Activated effector memory CD4-positive, alpha-beta T cell treated with Interleukin-2 at 50 U/mL for 16 hours (primary cell): ENCODE measurements around the gene ENOX1.
"Not testable (repeated sequence)": the region's sequence is repeated elsewhere in the genome, so short reads cannot be mapped to it uniquely, and the experiment has no call there.

Experiments used
- DNase-seq: peaks from one replicate; pipeline ENCODE4 v3.0.0-alpha.2; 2020

ENOX1 gene

DNA sequence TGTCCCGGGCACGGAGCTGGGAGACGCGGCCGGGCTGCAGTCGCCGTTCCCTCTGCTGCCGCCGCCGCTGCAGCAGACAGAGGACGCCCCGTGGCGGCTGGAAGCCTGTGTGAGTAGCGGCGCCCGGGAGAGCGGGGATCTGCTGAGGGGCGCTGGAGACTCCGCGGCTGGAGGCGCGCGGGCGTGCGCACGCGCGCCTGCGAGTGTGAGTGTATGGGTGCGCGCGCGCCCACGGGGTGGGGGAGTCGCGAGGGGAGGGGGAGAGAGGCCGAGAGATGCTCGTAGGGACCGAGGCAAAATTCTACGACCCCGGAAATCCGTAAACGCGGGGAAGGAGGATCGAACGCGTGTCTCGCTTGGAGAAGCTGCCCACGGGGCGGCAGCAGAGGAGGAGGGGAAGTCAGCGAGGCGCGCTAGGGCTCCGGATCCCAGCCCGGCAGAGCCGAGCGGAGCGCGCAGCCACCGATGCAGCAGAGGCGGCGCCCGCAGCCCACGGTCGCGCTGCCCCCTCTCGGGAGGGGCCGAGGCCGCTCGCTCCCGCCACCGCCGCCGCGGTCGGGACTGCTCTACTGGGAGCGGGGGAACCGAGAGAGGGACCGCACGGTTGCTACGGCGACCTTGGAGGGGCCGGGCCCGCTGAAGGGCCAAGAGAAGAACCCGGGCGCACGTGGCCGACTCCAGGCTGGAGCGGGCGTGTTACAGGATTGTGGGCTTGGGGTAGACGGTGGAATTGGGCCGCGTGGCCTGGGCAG lies at the start of gene ENOX1:
Gene ENOX1, minus strand, starts transcription at position 207 of the 752 bp plus-strand sequence.
- no peak for DNase-seq

DNA sequence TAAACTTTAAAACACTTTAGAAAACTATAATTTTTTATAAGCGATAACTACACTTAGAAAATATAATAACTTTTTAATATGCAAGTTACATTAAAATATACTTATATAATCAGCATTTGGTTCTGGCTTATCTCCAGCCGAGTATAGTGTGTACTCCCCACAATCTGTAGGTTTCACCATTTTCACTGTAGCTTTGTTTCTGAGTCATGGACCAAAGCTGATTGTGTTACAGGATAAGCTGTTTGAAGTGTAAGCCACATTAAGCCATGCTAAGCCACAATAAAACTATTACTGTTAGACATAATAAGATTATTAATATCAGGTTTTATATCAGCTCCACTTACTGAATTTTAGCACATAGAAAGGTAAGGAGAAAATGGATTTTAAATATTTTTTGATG lies 48.9 kb upstream of the ENOX1 start:
- DNase-seq = no peak

DNA sequence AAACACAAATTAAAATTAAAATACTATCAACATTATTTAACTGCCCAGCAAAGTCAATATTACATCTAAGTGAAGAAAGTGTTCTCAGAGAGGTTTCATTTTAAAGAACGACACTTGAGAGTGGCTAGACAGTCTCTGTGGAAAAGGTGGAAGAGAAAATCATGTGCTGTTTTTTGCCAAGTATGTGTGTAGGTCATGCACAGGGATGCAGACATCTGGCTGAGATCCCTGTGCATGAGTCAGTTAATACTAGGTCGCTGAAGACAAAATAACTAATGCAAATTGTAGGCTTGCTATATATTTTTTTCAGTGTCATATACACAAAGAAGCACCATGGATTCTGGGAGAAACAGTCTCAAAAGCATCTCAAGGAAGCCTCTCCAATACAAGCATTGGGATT lies 44.3 kb upstream of the ENOX1 start:
- DNase-seq = no peak

DNA sequence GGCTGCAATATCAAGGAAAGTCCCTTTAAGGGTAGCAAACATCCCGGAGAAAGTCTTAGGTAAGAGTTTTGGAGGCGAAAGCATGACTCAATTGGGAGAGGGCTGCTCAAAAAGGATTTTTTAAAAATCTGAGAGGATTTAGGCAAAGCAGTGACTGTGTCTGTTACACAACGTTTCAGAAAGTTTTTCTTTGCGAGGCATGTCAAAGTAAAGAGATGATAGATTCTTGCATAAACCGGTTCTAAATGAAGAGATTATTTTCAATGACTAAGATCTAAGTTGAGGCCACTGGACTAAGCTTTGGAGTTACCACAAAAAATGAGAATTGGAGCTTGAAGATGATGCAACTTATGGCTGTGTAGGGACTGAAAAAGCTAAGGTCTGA lies 43.7 kb upstream of the ENOX1 start:
- no peak for DNase-seq

DNA sequence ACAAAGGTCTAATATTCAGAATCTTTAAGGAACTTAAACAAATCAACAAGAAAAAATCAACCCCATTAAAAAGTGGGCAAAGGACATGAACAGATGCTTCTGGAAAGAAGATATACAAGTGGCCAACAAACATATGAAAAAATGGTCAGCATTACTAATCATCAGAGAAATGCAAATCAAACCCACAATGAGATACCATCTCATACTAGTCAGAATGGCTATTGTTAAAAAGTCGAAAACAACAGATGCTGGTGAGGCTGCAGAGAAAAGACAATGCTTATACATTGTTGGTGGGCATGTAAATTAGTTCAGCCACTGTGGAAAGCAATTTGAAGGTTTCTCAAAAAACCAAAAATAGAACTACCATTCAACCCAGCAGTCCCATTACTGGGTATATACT lies 37.9 kb upstream of the ENOX1 start:
- not testable (repeated sequence) for DNase-seq

DNA sequence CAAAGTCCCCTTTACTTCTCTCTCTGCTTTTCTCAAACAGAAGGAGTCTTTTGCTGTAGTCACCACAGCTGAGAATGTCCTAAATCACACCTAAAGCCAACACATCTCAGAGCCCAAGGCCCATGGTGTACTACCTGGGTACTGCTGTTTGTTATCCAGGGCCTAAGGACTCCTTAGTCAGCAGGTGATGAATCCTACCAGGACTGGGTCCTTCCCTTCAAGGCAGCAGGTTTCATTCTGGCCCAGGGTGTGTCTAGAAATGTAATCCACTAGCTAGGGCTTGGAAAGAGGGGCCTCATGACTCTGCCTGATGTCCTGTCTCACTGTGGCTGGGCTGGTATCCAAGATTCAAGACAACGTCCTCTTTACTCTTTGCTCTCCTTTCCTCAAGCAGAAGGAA lies 36.2 kb upstream of the ENOX1 start:
- DNase-seq = no peak

DNA sequence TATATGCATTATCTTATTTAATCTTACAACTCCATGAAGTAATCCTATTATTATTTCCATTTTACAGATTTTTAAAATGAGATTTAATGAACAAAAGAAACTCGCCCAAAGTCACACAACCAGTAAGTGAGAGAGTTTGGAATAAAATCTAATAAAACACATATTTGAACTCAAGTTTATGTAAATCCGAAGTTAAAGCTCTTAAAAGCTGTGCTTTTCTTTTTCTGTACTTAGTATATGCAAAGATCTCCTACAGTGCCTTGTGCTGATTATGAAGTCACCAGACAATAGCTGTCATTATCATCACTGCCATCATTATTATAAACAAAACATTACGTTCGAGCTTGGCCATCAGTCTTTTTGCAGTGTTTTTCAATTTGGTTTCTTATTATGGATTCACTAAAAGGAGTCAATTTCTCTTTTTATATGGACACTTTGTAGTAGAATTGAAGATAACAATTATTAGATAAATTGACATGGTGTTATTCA lies 29.7 kb upstream of the ENOX1 start:
- DNase-seq = no peak

DNA sequence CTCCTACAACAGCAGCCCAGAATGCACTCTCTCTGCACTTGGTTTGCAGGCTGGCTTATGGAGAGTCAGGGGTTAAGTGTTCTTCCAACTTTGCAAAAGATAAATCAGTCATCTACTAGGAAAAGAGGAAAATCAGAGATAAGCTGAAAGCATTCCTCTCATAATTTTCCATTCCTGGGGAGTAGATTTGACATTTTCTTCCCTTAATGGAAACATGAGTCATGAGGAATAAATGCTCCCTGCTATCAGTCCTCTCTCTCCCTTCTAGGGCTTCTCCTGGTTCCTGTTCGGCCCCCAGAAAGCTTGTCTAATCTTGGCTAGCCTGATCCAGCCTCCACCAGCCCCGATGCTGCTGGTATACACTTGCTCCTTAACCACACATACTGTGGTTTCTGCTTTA lies 28.4 kb upstream of the ENOX1 start:
- no peak for DNase-seq

DNA sequence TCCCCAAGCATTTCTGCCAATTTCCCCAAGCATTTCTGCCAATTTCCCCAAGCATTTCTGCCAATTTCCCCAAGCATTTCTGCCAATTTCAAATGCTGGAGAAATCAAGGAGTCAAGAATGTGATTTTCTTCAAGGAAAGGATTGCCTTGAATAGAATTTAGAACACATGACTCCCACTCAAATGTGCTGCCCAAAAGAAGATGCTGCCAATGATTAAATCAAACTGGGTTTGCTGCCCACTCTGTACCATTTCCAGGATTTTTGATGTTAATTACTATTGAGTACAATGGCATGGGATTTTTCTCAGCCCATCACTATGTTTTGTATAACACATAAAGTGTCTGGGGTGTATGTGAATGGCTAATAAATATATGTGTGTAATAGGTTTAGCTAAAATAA lies 21.9 kb upstream of the ENOX1 start:
- DNase-seq = no peak

DNA sequence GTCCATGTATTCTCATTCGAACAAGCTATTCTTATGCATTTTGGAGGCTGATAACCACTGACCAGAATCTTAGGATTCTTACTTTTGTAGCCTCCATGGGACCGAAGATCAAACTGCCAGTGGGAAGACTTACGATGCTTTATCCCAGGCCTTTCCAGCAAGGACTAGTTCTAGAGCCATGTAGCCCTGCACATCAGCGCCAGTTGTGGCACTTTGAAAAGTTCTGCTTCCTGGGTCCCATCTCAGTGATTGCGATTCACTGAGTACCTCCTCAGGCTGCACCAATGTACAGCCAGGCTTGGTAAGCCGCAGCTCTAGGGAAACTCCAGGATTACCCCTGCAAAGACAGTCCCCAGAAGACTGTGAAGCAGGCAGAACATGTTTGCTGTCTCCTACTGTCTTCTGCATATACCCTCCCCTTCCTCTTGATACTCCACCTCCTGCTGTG lies 18.9 kb upstream of the ENOX1 start:
- no peak for DNase-seq

DNA sequence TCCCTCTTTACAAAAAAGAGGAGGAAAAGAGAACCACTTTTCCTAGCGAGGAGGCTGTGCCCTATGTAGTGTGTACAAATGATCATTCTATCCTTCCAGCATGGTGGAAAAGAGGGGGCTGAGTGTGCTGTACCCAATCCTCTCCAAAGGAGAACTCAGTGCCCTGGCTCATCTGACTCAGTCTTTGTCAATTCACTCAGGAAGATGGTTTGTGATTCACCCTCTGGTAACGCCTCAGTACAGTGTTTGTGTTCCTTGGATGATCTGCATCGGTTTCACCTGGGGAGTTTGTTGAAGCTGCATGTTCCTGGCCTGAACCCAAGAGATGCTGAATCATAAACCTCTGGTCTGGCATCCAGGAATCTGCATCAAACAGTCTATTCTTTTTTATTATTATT lies 18.3 kb upstream of the ENOX1 start:
- no peak for DNase-seq

DNA sequence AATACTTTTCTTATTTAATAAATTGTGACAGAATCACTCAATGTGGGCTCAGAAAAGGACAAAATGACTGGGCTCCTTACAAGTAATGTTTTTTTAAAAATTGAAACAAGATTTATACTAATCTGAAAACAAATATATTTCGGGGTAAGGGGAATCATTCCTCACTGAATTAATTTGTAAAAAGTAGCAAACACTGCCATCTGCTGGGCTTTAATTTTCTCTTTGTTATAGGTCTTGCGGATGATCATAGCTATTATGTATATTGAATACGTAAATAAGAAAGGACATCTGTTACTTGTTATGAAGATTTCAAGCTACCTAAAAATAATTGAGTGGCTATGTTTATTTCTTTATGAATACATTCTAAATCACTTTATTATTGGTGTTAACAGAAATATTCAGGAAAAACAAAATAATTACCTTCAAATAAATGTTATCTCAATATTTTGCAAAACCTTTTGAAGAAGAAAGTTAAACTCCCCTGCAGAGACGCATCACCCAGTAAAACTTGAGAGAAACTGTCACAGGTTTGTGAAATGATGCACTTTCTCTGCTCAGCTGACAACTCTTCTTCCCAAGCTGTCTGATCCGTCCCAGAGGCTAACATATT lies 17.8 kb upstream of the ENOX1 start:
- DNase-seq = no peak

DNA sequence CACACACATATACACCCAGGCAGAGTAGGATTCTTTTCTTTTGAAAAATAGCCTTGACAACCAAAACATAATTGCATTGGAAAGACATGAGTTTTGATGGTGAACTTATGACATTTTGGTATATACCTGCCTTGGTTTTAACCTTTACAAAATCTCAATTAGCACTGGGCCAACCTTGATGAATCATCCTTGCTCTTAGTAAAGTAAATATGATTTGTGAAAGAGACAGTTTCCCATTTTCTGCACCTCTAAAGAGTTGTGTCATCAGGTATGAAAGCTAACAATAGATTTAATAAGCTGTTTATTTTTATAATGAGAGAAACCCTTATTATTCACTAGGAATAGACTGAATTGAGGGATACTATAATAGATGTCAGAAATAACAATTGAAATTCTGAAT lies 15.7 kb upstream of the ENOX1 start:
- no peak for DNase-seq

DNA sequence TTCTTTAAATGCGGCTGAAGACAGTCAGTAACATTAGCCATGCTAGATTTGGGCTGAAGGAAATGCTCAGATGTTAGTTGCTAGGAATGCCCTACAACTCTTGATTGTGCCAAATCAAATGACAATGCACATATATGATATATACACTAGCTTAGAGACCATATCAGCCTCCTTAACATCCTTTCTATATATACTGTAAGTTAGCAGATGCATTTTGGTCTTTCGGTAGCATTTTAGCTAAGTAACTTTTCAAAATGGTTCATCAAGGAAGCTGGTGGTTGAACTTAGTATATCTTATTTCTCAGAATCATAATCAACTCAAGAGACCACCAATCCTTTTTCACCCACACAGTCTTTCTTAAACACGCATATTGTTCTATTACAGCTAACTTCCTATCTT lies 14.1 kb upstream of the ENOX1 start:
- no peak for DNase-seq

DNA sequence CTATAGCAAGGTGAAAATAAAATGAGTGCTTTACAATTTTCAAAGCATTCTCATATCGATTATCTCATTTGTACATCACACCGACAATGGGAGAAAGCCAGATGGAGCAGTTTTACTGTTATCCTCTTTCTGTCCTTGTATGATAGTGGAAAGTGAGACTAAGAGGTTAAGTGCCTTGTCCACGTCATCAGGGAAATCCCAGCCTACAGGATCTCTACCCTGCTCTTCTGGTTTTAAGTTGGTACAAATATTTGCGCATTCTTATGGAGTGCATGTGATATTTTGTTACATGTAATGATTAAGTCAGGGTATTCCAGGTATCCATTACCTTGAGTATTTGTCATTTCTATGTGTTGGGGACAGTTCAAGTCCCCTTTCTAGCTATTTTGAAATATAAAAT lies 12.4 kb upstream of the ENOX1 start:
- no peak for DNase-seq

DNA sequence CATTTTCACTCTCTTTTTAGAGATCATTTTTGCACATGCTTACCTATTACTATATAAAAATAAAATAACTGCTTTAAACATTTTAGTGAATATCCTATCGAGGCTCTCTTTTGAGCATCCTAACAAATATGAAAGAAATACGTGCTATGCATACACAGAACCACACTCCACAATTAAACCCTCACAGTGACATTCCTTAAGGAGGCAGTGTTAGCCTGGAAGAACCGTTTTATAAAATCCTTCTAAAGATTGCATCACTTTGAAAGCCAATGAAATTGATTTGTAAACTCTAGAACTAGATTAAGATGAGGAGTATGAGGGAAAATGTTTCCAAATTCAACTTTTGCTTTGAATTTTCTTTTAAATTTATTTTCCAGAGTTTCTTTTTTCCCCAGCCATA lies 11.1 kb upstream of the ENOX1 start:
- DNase-seq = no peak

DNA sequence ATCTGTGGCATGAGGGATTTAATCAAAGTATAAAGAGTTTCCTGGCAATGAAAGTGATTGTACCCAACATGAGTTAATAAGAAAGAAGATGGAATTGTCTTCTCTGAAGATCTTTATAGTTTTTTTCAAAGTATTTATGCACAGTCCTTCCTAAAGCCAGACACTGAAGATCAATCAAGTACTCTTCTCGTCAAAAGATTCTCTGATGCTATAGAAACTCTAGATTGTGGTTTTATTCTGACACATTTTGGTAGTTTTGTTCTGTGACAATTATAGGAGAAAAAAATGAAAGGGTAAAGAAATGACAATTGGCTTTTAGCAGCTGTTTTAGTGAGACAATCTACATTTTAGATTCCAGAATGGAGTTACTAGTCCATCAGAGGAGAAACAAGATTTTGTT lies 10.4 kb upstream of the ENOX1 start:
- DNase-seq = no peak

DNA sequence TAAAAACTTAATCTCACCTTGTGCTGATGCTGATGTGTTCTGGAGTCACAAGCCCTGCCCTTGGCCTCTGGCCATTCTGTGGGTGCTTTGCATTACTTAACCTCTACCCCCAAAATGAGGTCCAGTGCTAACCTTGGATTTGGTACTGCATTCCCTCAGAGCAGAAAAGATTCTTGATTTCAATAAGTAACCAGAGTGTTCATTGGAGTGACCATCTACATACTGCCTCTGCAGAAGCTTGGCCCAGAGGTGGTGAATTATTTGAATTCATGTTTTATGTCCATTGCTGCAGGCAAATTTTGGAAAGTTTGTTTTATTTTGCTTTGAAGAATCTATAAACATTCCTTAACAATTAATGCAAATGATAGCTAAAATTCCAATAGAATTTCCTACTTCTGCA lies 7.6 kb upstream of the ENOX1 start:
- no peak for DNase-seq

DNA sequence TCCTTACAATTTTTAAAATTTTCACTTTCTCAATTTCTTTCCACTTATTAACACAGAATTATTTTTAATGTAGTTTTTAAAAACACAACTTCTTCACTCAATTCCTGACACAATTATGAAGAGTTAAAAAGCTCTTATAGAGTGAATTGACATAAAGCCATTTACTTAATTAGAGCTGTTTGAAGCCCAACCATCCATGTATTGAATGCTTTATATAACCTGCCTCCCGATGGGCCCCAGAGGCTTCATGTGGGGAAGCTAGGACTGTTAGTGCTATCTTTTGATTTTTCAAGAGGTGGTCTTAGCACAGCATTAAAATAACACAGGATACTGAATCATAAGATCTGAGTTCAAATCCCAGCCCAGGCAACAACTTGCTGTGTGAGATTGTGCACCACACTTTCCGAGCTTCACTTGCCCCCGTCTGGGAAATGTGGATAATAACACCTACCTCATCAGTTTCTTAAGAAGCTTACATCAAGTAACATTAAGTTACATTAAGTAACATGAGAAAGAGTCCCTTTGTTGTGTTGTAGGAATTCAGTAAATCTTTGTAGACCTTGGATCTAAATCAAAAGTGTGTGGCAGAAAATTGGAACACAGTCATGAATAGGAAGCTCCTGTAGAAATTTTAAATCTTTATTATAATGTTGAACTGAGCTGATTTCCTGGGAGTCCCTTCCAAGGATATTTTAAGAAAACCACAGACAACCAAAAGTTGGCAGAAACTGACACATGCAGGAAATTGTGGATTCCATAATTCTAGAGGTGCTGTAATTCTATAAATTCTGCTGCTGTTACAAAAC lies 5.5 kb upstream of the ENOX1 start:
- DNase-seq = no peak

DNA sequence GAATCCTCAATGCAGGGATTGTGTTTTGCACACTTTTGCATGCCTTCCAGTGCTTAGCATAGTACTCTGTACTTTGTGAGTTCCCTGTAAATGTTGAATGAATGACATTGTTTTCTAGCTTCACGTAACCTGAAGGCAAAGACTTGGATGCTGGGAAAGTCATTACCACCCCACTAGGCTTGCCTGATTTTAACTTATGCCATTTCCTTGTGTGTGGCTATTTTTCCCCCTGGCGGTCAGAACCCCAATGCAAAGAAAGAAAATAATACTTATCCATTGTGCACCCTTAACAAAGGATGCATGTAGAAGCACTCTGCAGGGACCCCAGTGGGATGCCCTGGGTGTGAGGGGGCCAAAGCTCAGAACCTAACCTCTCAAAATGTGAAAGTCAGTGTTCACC lies 1.2 kb upstream of the ENOX1 start:
- no peak for DNase-seq

DNA sequence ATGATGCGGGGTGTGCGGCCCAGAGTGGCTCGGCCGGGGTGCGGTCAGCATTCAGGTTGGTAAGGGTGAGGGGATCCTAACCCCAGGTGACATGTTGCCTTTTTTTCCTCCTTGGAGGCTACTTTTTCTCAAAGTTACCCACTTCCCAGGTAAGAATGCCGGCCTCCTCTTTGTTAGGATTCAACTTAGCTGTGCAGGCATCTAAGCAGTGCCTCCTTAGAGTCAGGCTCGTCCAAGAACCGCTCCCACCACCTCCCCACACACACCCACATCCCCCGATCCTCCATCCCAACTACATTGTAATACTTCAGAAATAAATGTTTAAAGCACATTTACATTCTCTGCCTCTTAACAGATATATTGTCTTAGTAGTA lies 733 bp upstream of the ENOX1 start:
- no peak for DNase-seq

DNA sequence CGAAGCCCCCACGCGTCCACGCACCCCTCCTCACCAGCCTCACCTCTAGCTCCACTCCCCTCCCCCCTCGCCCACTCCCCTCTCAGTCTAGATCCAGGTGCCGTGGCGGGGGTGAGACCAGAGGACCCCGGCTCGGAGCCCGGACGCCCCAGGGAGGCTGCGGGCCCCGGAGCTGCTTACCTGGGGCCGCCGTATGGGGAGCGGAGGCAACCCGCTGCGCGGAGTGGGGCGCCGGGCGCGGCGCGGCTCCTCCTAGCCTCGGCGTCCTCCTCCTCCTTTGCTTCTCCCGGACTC lies 353 bp downstream of the ENOX1 start:
- no peak for DNase-seq

DNA sequence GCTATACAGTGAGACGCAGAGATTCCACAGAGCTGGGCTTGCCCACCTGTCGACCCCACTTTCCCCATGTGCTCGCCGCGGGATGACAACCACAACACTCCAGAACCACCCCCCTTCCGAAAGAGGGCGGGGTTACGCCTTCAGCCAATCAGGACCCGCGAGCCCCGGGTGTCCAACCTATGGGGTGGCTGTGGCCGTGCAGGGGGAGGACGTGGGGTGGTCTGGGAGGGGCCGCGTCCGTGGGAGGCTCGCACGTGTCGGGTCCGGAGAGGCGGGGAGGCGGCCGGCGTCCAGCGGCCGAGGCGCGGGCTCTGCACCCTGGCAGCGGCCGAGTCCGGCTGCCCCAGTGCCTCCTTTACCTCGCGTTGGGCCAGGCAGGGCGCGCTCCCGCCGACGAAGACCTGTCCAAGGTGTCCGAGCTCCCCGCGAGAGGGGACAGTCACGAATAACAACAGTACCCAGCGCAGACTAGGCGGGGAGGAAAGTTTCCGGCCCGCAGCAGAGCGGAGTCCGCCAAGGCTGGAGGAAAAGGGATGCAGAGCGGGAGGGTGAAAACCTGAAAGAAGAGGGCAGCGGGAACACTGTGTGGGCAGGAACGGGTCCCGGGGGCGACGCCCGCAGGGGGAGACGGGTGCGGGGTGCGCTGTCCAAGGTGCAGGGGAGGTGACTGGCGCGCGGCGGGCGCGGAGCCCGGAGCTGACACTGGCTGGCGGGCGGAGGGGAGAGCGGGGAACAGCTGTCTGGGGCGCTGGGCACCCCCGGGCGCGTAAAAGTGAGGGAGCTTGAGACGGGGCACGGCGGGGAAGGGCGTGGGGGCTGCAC lies 911 bp downstream of the ENOX1 start:
- no peak for DNase-seq
